AG09309 (cell line): ENCODE data around the gene KCNH4.
A peak's percentile ranks its signal among the peaks of the same experiment; 100 is the strongest.
"Not testable (repeated sequence)": the region's sequence is repeated elsewhere in the genome, so short reads cannot be mapped to it uniquely, and the experiment has no call there.

Source experiments
- DNase-seq: peaks from one replicate; pipeline ENCODE4 v3.0.0-alpha.2; 2010; ENCODE audit warnings: low read depth
- H3K4me3 ChIP-seq: 2 replicates; pipeline ENCODE4 v1.5.1; 2011; ENCODE audit warnings: mild to moderate bottlenecking, low read depth, low read length, moderate library complexity; ENCODE audit not compliant: control insufficient read depth
- CTCF ChIP-seq: IDR thresholded peaks from 2 replicates; pipeline ENCODE4 v1.5.1; 2011; ENCODE audit warnings: mild to moderate bottlenecking, low read depth, low read length, inconsistent platforms; ENCODE audit not compliant: insufficient read depth, control insufficient read depth; ENCODE audit errors: missing control alignments

Gene KCNH4

GRCh38 chr17:42188749-42189650, 8.1 kb upstream of the KCNH4 start:
- DNase-seq: no peak
- TF ChIP-seq CTCF: no peak
- no peak overlapping the region for H3K4me3 ChIP-seq

GRCh38 chr17:42187833-42188232, 6.9 kb upstream of the KCNH4 start:
- no peak overlapping the region for H3K4me3 ChIP-seq
- TF ChIP-seq CTCF: no peak
- no peak for DNase-seq

GRCh38 chr17:42186191-42186590, 5.2 kb upstream of the KCNH4 start:
- not testable (repeated sequence) for DNase-seq, H3K4me3 ChIP-seq

- TF ChIP-seq CTCF: no peak
- no peak overlapping the region for H3K4me3 ChIP-seq
- no peak for DNase-seq
Measured at GRCh38 chr17:42185621-42185930, 4.6 kb upstream of the KCNH4 start.

GRCh38 chr17:42184713-42185620, 4.0 kb upstream of the KCNH4 start, which contains the start of gene HCRT:
TSS of gene HCRT (minus strand) at chr17:42185452. CDS start at chr17:42185365, 87 bp downstream.
- no peak for DNase-seq
- peak within 1 kb of the TSS; percentile 25 for H3K4me3 ChIP-seq
- TF ChIP-seq CTCF: no peak

GRCh38 chr17:42183741-42184711, 3.1 kb upstream of the KCNH4 start:
- TF ChIP-seq CTCF: peak; percentile 60
- peak overlapping the region; percentile 54 for H3K4me3 ChIP-seq

More at GRCh38 chr17:42183741-42184711, 3.1 kb upstream of the KCNH4 start:
- no peak for DNase-seq
